PC-3 (cell line): ENCODE measurements around the gene MACROD2.

Source experiments
- EZH2phosphoT487 ChIP-seq: fragments of 300-600 bp; sonication (generic); IDR thresholded peaks from 2 replicates; pipeline ENCODE4 v1.6.1; 2018; ENCODE audit warnings: mild to moderate bottlenecking, antibody characterized with exemption, low read length, borderline replicate concordance
- TF ChIP-seq, protein P1 (sequence below): fragments of 300-600 bp; sonication (generic); conservative IDR thresholded peaks from 2 replicates; pipeline ENCODE4 v1.5.1; 2017; ENCODE audit warnings: antibody characterized with exemption, low read depth, mild to moderate bottlenecking, low read length

DNA sequence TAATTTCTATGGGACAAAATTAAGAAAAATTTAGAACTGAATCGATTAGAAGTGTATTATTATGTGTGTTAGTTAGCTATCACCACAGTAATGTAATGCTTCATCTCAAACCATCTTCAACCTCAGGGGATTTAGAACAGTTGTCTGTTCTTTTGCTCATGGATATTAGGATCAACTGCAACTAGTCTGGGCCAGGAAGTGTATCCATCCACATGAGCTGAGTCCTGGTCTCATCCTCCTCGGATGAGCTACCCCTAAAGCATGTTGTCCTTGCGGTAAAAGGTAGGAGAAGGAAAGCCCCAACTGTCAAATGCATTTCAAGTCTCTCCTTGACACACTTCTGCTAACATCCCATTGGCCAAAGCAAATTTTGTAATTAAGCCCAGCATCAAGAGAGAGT, 2040.3 kb downstream of the MACROD2 start:
- TF ChIP-seq, protein P1, sequence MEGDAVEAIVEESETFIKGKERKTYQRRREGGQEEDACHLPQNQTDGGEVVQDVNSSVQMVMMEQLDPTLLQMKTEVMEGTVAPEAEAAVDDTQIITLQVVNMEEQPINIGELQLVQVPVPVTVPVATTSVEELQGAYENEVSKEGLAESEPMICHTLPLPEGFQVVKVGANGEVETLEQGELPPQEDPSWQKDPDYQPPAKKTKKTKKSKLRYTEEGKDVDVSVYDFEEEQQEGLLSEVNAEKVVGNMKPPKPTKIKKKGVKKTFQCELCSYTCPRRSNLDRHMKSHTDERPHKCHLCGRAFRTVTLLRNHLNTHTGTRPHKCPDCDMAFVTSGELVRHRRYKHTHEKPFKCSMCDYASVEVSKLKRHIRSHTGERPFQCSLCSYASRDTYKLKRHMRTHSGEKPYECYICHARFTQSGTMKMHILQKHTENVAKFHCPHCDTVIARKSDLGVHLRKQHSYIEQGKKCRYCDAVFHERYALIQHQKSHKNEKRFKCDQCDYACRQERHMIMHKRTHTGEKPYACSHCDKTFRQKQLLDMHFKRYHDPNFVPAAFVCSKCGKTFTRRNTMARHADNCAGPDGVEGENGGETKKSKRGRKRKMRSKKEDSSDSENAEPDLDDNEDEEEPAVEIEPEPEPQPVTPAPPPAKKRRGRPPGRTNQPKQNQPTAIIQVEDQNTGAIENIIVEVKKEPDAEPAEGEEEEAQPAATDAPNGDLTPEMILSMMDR: no peak
- TF ChIP-seq EZH2phosphoT487: no peak
